ENCODE results near the gene SNRPA.

DNA sequence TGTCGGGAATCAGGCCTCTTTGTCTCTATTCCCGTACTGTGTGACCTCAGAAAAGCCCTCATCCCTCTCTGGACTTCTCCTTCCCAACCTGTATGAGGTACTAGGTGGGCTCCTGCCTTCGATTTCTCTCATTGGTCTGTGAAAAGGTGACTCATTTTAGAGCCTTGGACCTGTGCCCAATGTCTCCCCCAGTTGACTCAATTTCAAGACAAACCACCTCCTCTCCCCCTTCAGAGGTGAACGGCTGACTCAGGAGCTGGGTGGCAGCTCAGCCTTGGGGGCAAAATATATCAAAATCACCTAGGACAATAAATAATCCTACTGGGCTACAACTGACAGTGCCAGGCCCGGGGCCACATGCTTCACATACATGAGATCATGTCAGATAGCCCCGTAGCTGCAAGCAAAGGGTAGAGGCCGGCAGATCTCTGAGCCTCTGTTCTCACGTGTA lies 34.9 kb upstream of the SNRPA start:
- TF ChIP-seq, protein P1, sequence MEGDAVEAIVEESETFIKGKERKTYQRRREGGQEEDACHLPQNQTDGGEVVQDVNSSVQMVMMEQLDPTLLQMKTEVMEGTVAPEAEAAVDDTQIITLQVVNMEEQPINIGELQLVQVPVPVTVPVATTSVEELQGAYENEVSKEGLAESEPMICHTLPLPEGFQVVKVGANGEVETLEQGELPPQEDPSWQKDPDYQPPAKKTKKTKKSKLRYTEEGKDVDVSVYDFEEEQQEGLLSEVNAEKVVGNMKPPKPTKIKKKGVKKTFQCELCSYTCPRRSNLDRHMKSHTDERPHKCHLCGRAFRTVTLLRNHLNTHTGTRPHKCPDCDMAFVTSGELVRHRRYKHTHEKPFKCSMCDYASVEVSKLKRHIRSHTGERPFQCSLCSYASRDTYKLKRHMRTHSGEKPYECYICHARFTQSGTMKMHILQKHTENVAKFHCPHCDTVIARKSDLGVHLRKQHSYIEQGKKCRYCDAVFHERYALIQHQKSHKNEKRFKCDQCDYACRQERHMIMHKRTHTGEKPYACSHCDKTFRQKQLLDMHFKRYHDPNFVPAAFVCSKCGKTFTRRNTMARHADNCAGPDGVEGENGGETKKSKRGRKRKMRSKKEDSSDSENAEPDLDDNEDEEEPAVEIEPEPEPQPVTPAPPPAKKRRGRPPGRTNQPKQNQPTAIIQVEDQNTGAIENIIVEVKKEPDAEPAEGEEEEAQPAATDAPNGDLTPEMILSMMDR (tag by site-specific recombination; IDR thresholded peaks at IDR 0.05), result no peak
- TF ChIP-seq ZNF423 (tag by site-specific recombination; IDR thresholded peaks at IDR 0.05), result no peak
